HG03039 (cell line): ENCODE measurements around the gene GABARAP.
"Not testable (repeated sequence)": the region's sequence is repeated elsewhere in the genome, so short reads cannot be mapped to it uniquely, and the experiment has no call there.

Experiments used
- ATAC-seq: cut with Tn5 transposase; IDR thresholded peaks from one replicate; pipeline ENCODE4 v1.9.1; 2021; ENCODE audit warnings: mild to moderate bottlenecking, moderate library complexity; ENCODE audit not compliant: unreplicated experiment

The GABARAP gene

GRCh38 chr17:7261379-7262191 lies 19.3 kb upstream of the GABARAP start:
- ATAC-seq, result no peak

- ATAC-seq, result no peak
Measured at GRCh38 chr17:7260651-7261378, 18.6 kb upstream of the GABARAP start.

GRCh38 chr17:7260151-7260550 lies 17.9 kb upstream of the GABARAP start:
- no peak for ATAC-seq

- no peak for ATAC-seq
Measured at GRCh38 chr17:7259555-7259889, 17.3 kb upstream of the GABARAP start.

GRCh38 chr17:7258731-7259554 lies 16.7 kb upstream of the GABARAP start:
- no peak for ATAC-seq

- no peak for ATAC-seq
Measured at GRCh38 chr17:7256766-7257456, 14.7 kb upstream of the GABARAP start.

GRCh38 chr17:7254511-7254910 lies 12.3 kb upstream of the GABARAP start:
- no peak for ATAC-seq

GRCh38 chr17:7253082-7253481 lies 10.8 kb upstream of the GABARAP start:
- ATAC-seq, result no peak

GRCh38 chr17:7252176-7253043 lies 10.2 kb upstream of the GABARAP start, which contains the start of gene ELP5:
Gene ELP5 (plus strand): TSS chr17:7252215. CDS start chr17:7252551, 336 bp downstream.
- peak; percentile 48 for ATAC-seq

- peak; percentile 74 for ATAC-seq
Measured at GRCh38 chr17:7251661-7252175, 9.5 kb upstream of the GABARAP start, which contains the start of gene CTDNEP1. Gene CTDNEP1 (minus strand): TSS chr17:7251734. CDS start chr17:7251296, 438 bp downstream.

- ATAC-seq, result no peak
Measured at GRCh38 chr17:7250695-7251627, 8.7 kb upstream of the GABARAP start.

- ATAC-seq, result no peak
Measured at GRCh38 chr17:7249830-7250229, 7.6 kb upstream of the GABARAP start.

- ATAC-seq, result no peak
Measured at GRCh38 chr17:7249214-7249613, 7.0 kb upstream of the GABARAP start.

- no peak for ATAC-seq
Measured at GRCh38 chr17:7248796-7249195, 6.5 kb upstream of the GABARAP start.

GRCh38 chr17:7246779-7247178 lies 4.5 kb upstream of the GABARAP start:
- no peak for ATAC-seq

- not testable (repeated sequence) for ATAC-seq
Measured at GRCh38 chr17:7243838-7244237, 1.6 kb upstream of the GABARAP start.

GRCh38 chr17:7243453-7243729 lies 1.1 kb upstream of the GABARAP start:
- no peak for ATAC-seq

- peak; percentile 38 for ATAC-seq
Measured at GRCh38 chr17:7242717-7243452, 636 bp upstream of the GABARAP start.
